Prostate gland (tissue), 2 donors: ENCODE data around the gene MRPL34. TPM values are rescaled to one million over a fixed set of nuclear protein-coding genes. Genes with fewer than 3 reads are reported as not detected.

Experiments
- DNase-seq: peaks from one replicate; pipeline ENCODE4 v3.0.0-alpha.2; 2019; ENCODE audit warnings: low spot score
- H3K27ac ChIP-seq, 2 donors: fragments of 200-600 bp; sonication (generic); 2 replicates each; pipeline ENCODE4 v1.5.1; 2017 to 2019
- H3K27me3 ChIP-seq: fragments of 200-600 bp; sonication (generic); replicated peaks from 2 replicates; pipeline ENCODE4 v1.5.1; 2019; ENCODE audit not compliant: insufficient read depth
- H3K36me3 ChIP-seq, 2 donors: fragments of 200-600 bp; sonication (generic); 1 replicate in 1 of 2; 2 replicates in 1 of 2; pipeline versions ENCODE4 v1.5.1 to v1.8.1; 2017 to 2019
- H3K4me1 ChIP-seq: fragments of 200-600 bp; sonication (generic); replicated peaks from 2 replicates; pipeline ENCODE4 v1.5.1; 2019
- H3K4me3 ChIP-seq, 2 donors: fragments of 200-600 bp; sonication (generic); 2 replicates each; pipeline ENCODE4 v1.5.1; 2017 to 2019
- H3K9me3 ChIP-seq: fragments of 200-600 bp; sonication (generic); 2 replicates; pipeline ENCODE4 v1.5.1; 2017
- POLR2A ChIP-seq: fragments of 450-650 bp; IDR thresholded peaks from one replicate; pipeline ENCODE4 v1.6.1; 2016; ENCODE audit warnings: antibody characterized with exemption, mild to moderate bottlenecking
- POLR2AphosphoS5 ChIP-seq: sonication (generic); formaldehyde crosslinking; IDR thresholded peaks from one replicate; pipeline ENCODE4 v1.6.1; 2017; ENCODE audit warnings: antibody characterized with exemption
- WGBS: methylation state at CpG from one replicate; pipeline ENCODE4 v1.1.5; 2018; 5-methylcytosine and 5-hydroxymethylcytosine counted together
- intact Hi-C: fragments of 100-400 bp; cut with DNase I; formaldehyde crosslinking; loops from one replicate; pipeline ENCODE4 v1.14.2; 2022
- total RNA-seq, 2 donors: library from RNA; depleted of rRNA; stranded (reverse); fragments of >200 nt; gene quantifications; one replicate each; pipeline ENCODE4 v1.1.0, GENCODE V29; 2016
- TF ChIP-seq, protein P1 (sequence below), 4 experiments: fragments of 200-600 bp in 2 of 4; fragments of 450-650 bp in 2 of 4; sonication (generic) in 2 of 4; IDR thresholded peaks; 1 replicate in 3 of 4; 2 replicates in 1 of 4; pipeline ENCODE4 v1.5.1; 2016 to 2019; ENCODE audit warnings: antibody characterized with exemption in 4 of 4, mild to moderate bottlenecking in 2 of 4, moderate library complexity in 2 of 4

MRPL34 gene
- total RNA-seq, 2 donors from 2014 or later: 157 to 169 TPM

DNA sequence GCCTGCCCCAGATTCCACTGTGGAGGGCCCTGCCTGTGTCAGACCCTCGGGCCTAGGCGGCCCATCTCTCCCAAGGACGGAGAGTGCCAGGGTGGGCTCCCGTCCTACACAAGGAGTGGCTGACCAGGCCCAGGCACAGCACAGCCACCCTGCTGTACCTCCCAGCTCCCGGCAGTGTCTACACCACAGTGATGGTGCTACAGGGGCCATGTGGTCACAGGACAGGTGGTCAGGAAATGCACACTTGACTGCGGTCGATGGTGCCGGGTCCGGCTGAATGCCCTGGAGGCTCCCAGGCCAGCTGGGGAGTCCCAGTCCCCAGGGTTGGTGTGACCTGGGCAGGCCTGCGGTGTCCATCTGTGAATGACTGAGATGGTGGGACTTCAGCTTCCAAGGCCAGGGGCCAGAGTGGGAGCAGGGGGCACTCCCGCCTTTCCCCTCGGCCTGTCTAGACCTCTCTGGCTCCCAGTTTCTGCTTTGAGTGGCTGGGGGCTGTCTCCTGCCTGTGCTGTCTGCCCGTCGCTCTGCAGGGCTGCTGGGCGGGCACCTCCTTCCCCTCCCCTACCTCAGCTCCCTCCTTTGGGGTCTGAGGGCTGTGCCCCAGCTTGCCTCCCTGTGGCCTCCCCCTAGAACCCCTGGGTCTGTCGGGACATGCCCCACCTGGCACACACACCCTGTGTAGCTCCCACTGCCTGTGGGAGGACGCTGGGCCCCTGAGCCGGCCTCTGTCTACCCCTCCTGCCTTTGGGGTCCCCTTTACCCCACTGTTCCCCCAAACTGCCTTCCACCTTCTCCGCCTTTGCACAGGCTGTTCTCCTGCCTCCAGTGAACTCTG, 16.2 kb downstream of the MRPL34 start:
- H3K27ac ChIP-seq: no peak overlapping the region
- 68% methylated on average over 14 of the region's 19 CpGs for WGBS
- no peak overlapping the region for H3K4me3 ChIP-seq
- intact Hi-C loops: no loop called here
- DNase-seq: no peak
- H3K36me3 ChIP-seq: peaks cover 0 to 11% of the 10 kb centered on the region in 2 donors
- no peak for TF ChIP-seq POLR2A
- H3K9me3 ChIP-seq: no peaks in the 10 kb centered on the region
- no peaks in the 10 kb centered on the region for H3K27me3 ChIP-seq
- H3K4me1 ChIP-seq: no peaks in the 10 kb centered on the region

- peaks cover 0 to 11% of the 10 kb centered on the region in 2 donors for H3K36me3 ChIP-seq
- no peaks in the 10 kb centered on the region for H3K27me3 ChIP-seq
- 66% methylated on average over 10 of the region's 10 CpGs for WGBS
- H3K4me3 ChIP-seq: no peak overlapping the region
- no peak overlapping the region for H3K27ac ChIP-seq
- no peak for DNase-seq
- no peaks in the 10 kb centered on the region for H3K9me3 ChIP-seq
- intact Hi-C loops: no loop called here
- no peak for TF ChIP-seq POLR2A
- TF ChIP-seq, protein P1, sequence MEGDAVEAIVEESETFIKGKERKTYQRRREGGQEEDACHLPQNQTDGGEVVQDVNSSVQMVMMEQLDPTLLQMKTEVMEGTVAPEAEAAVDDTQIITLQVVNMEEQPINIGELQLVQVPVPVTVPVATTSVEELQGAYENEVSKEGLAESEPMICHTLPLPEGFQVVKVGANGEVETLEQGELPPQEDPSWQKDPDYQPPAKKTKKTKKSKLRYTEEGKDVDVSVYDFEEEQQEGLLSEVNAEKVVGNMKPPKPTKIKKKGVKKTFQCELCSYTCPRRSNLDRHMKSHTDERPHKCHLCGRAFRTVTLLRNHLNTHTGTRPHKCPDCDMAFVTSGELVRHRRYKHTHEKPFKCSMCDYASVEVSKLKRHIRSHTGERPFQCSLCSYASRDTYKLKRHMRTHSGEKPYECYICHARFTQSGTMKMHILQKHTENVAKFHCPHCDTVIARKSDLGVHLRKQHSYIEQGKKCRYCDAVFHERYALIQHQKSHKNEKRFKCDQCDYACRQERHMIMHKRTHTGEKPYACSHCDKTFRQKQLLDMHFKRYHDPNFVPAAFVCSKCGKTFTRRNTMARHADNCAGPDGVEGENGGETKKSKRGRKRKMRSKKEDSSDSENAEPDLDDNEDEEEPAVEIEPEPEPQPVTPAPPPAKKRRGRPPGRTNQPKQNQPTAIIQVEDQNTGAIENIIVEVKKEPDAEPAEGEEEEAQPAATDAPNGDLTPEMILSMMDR (IDR thresholded peaks at IDR 0.05): no peak
- no peak for TF ChIP-seq POLR2AphosphoS5
- peaks cover 7% of the 10 kb centered on the region for H3K4me1 ChIP-seq
Measured at GRCh38 chr19:17322854-17323253, 17.2 kb downstream of the MRPL34 start.

GRCh38 chr19:17323300-17323963, 17.8 kb downstream of the MRPL34 start:
- TF ChIP-seq POLR2A: no peak
- TF ChIP-seq POLR2AphosphoS5: no peak
- TF ChIP-seq, protein P1 (IDR thresholded peaks at IDR 0.05): no peak
- intact Hi-C loops: no loop called here
- 51% methylated on average over 49 of the region's 56 CpGs for WGBS
- no peak overlapping the region for H3K27ac ChIP-seq
- no peaks in the 10 kb centered on the region for H3K9me3 ChIP-seq
- H3K4me1 ChIP-seq: peaks cover 9% of the 10 kb centered on the region
- H3K27me3 ChIP-seq: no peaks in the 10 kb centered on the region
- peaks cover 0 to 11% of the 10 kb centered on the region in 2 donors for H3K36me3 ChIP-seq
- no peak overlapping the region for H3K4me3 ChIP-seq
- DNase-seq: no peak

- no peak overlapping the region for H3K4me3 ChIP-seq
- H3K27ac ChIP-seq: no peak overlapping the region
- no peaks in the 10 kb centered on the region for H3K27me3 ChIP-seq
- peaks cover 0 to 11% of the 10 kb centered on the region in 2 donors for H3K36me3 ChIP-seq
- no peak for TF ChIP-seq POLR2A
- TF ChIP-seq, protein P1 (IDR thresholded peaks at IDR 0.05): no peak
- no peak for DNase-seq
- peaks cover 9% of the 10 kb centered on the region for H3K4me1 ChIP-seq
- intact Hi-C loops: no loop called here
- H3K9me3 ChIP-seq: no peaks in the 10 kb centered on the region
- WGBS: 56% methylated on average over 6 of the region's 7 CpGs
Measured at GRCh38 chr19:17323964-17324332, 18.3 kb downstream of the MRPL34 start.

- Histone ChIP-seq H3K9me3 (no peaks in the 10 kb centered on the region), H3K4me1 (peaks cover 9% of the 10 kb centered on the region), H3K27ac (no peak overlapping the region), H3K4me3 (no peak overlapping the region), H3K36me3 (peaks cover 0 to 7% of the 10 kb centered on the region in 2 donors), H3K27me3 (no peaks in the 10 kb centered on the region)
- DNase-seq: no peak
- WGBS: 91% methylated on average over 28 of the region's 28 CpGs
- intact Hi-C loops: no loop called here
- TF ChIP-seq POLR2AphosphoS5 (no peak), POLR2A (no peak)
- TF ChIP-seq, protein P1 (IDR thresholded peaks at IDR 0.05): no peak
Measured at GRCh38 chr19:17324357-17325114, 18.9 kb downstream of the MRPL34 start.
